HG02610 (cell line): Measurements from ENCODE around the gene COQ10B.
"Not testable (repeated sequence)": the region's sequence is repeated elsewhere in the genome, so short reads cannot be mapped to it uniquely, and the experiment has no call there.

Source experiments
- ATAC-seq: cut with Tn5 transposase; IDR thresholded peaks from one replicate; pipeline ENCODE4 v1.9.1; 2021; ENCODE audit warnings: mild to moderate bottlenecking, moderate library complexity; ENCODE audit not compliant: unreplicated experiment

Gene COQ10B

DNA sequence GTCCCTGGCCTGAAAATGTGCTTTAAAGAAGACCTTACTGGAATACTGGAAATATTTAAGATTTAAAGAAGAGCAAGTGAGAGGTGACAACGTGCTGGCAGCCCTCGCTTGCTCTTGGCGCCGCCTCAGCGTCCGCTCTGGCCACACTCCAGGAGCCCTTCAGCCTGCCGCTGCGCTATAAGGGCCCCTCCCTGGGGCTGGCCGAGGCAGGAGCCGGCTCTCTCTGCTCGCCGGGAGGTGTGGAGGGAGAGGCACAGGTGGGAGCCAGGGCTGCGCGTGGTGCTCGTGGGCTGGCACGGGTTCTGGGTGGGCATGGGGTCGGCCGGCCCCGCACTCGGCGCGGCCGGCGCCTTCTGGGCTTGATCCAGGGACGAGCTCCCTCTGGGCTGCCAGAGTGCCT is 2.9 kb upstream of the COQ10B start:
- ATAC-seq = no peak

GRCh38 chr2:197450935-197451358 is 2.4 kb upstream of the COQ10B start:
- ATAC-seq = not testable (repeated sequence)

DNA sequence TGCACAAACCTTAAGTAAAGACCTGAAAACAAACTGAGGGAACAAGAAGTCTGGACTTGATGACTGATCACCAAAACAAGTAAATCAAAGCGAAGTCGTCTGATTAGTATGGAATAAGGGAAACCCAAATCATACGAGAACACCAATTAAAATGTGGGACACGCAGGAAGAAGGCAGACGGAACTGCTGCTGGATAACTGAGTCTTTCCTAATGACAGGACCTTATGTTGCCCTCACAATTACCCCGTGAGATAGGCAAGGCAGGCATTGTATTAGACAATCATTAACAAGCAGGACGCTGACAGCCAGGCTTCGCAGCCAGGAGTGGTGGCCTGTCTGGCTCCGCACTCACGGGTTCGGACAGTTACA is 614 bp upstream of the COQ10B start:
- ATAC-seq = no peak

GRCh38 chr2:197453914-197454398 is 604 bp downstream of the COQ10B start:
- peak; percentile 27 for ATAC-seq

GRCh38 chr2:197454923-197455322 is 1.6 kb downstream of the COQ10B start:
- no peak for ATAC-seq

GRCh38 chr2:197455428-197455827 is 2.1 kb downstream of the COQ10B start:
- ATAC-seq = no peak

DNA sequence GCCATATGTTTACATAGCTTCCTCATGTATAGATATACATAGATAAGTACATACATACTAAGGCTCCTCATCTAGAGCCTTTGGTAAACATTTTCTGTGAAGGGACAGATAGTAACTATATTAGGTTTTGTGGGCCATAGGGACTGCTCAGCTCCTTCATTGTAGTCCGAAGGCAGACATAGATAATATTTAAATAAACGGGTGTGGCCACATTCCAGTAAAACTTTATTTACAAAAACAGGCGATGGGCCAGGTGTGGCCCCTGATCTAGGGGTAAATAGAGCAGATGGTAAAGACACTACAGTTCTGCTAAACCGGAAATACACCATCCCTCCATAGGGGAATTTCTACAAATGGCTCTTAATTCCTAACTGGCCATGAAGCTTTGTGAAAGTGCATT is 7.3 kb downstream of the COQ10B start:
- no peak for ATAC-seq

DNA sequence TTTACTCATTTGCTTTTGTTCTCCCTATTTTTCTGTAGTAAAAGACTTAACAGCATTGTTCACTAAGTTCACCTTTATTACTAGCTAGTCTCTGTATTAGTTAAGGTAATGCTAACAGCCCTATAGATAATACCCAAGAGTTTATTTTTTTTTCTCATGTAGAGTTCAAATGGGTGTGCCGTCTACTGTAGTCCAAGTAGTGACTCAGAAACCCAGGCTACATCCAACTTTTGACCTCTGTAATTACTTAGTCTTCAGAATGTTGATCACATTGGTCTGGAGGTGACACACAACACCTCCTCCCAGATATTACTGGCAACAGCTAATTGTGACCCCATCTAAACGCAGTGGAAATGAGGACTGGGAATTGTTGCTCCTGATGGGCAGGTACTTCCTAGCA is 7.7 kb downstream of the COQ10B start:
- no peak for ATAC-seq

DNA sequence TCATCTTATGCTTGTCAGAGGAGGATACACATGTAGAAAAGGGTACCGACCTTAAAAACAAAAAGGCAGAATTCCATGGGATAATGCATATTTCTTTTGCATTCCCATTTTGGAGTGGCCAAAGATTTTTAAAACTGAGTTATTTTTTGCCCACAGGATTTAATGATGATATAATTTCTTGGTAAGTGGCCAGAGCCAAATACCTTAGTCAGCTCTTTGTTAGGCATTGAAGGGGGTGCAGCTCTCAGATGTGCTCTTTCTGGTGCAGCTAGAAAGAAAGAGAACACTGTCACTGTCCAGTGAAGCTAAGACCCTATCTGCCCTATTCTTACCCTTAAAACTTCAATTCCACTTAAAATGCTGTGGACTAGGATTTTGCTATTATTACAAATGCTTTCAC is 10.8 kb downstream of the COQ10B start:
- no peak for ATAC-seq

GRCh38 chr2:197472166-197472565 is 18.8 kb downstream of the COQ10B start:
- ATAC-seq = no peak

- no peak for ATAC-seq
These were observed 24.4 kb downstream of the COQ10B start for GRCh38 chr2:197477797-197478196.

GRCh38 chr2:197480165-197481036 is 27.0 kb downstream of the COQ10B start:
- ATAC-seq = no peak

- ATAC-seq = peak; percentile 11
These were observed 30.9 kb downstream of the COQ10B start for GRCh38 chr2:197484248-197484647.

DNA sequence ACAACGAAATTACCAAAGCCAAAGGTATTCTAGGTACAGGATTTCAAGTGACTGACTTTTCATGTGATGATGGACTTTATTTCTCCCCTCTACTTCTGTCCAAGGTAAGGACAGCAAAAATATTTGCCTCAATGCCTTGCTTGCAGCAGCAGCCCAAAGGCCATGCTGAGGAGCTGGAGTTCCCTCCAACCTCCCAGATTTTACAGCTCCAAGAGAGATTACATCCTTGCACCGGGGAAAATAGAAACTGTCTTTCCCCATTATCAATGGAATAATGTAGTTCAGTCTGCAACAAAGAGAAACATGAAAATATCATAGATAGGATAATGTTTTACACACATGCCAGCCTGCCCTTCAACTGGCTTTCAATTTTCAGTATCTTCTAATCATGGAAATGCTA is 32.8 kb downstream of the COQ10B start:
- ATAC-seq = no peak

GRCh38 chr2:197487385-197487784 is 34.0 kb downstream of the COQ10B start:
- no peak for ATAC-seq

- no peak for ATAC-seq
These were observed 42.2 kb downstream of the COQ10B start for GRCh38 chr2:197495433-197496134.

GRCh38 chr2:197496695-197497094 is 43.3 kb downstream of the COQ10B start:
- no peak for ATAC-seq

GRCh38 chr2:197497326-197497725 is 44.0 kb downstream of the COQ10B start:
- ATAC-seq = no peak

DNA sequence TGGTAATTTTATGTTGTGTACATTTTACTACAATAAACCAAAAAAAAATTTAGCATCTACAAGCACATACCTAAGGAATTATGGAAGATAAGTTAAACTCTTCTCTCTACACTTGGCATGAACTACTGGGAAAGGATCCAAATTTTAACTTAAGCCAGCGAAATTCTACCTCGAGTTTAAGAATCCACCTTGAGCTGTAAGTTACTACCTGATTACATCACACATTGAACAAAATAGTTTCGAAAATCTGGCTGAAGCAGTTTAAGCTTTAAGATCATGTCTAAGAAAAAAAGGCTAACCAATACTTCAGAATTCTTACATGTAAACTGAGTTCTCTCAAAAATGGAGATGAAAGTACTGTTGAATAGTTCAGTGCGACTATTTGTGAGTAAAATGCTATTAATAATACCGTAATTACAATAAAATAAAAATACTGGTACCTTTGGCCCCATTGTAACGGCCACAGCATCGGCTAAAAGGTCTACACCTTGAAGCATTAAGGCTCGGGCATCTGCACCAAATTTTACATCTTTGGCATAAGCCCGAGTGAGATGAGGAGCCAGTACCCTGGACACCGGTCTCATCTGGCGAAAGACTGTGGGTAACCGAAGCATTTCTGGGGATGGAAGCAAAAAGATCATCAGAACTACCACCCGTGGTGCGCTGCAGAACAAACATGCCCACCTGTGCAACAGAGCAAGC is 45.0 kb downstream of the COQ10B start:
- ATAC-seq = no peak

- ATAC-seq = no peak
These were observed 45.7 kb downstream of the COQ10B start for GRCh38 chr2:197498937-197499593.
